K562 (cell line): ENCODE measurements around the gene USP16. TPM values are rescaled to one million over a fixed set of nuclear protein-coding genes. Genes with fewer than 3 reads are reported as not detected.
A peak's percentile ranks its signal among the peaks of the same experiment; 100 is the strongest.

Experiments
- ATAC-seq: fragments of 200-7000 bp; cut with Tn5 transposase; 3 replicates; pipeline ENCODE4 v1.9.1; 2020; ENCODE audit warnings: moderate library complexity
- BruUV-seq: library from RNA; stranded (reverse); fragments of 400-500 nt; replicated peaks from 2 replicates; lab custom pipeline; 2021; lab: Mats Ljungman, UMichigan
- CTCF ChIA-PET: fragments of 300-600 bp; formaldehyde crosslinking; extraction: SDS; loops from one replicate; lab custom pipeline; 2021; ENCODE audit warnings: low intra/inter-chr PET ratio; lab: Yijun Ruan, JAX
- POLR2A ChIA-PET: fragments of 300-600, 350-650 bp; sonication (Branson Sonifier 250); formaldehyde crosslinking; extraction: SDS; loops from one replicate; lab custom pipeline; 2021; ENCODE audit warnings: antibody characterized with exemption, inconsistent platforms; lab: Yijun Ruan, JAX
- DNase-seq, 4 experiments: peaks; one replicate each; pipeline versions ENCODE4 v3.0.0 to v3.0.0-alpha.2; 2011 to 2018; ENCODE audit warnings: low spot score in 3 of 4, mixed read lengths in 3 of 4; ENCODE audit errors: extremely low read depth in 1 of 4
- FAIRE-seq: peaks from 2 replicates; lab custom pipeline; 2011; peaks lifted over from hg19 to GRCh38; lab: Jason Lieb, UNC
- H2AFZ ChIP-seq: 2 replicates; pipeline ENCODE4 v1.6.0; 2011; ENCODE audit warnings: low read depth, low read length, control low read depth, inconsistent platforms
- H3K27ac ChIP-seq: fragments of 200-600 bp; 3 replicates; pipeline ENCODE4 v1.8.0; 2011; ENCODE audit warnings: low read depth, mild to moderate bottlenecking, control low read depth, inconsistent platforms, low read length, moderate library complexity, mixed read lengths; ENCODE audit errors: extremely low read depth
- H3K27me3 ChIP-seq, 2 experiments: fragments of 300-600 bp in 1 of 2; 2 replicates in 1 of 2; 3 replicates in 1 of 2; pipeline versions ENCODE4 v1.6.0 to v1.8.0; 2011; ENCODE audit warnings: inconsistent platforms in 2 of 2, low read length in 2 of 2, mild to moderate bottlenecking in 1 of 2, mixed read lengths in 1 of 2, moderate library complexity in 1 of 2; ENCODE audit not compliant: control insufficient read depth in 2 of 2, insufficient read depth in 2 of 2
- H3K36me3 ChIP-seq: fragments of 300-600 bp; 3 replicates; pipeline ENCODE4 v1.8.0; 2011; ENCODE audit warnings: mild to moderate bottlenecking, low read length, inconsistent platforms; ENCODE audit not compliant: control insufficient read depth, insufficient read depth
- H3K4me1 ChIP-seq, 2 experiments: fragments of 200-600 bp in 1 of 2; replicated peaks in 1 of 2; 2 replicates in 1 of 2; 3 replicates in 1 of 2; pipeline versions ENCODE4 v1.5.1 to v1.8.0; 2011; ENCODE audit warnings: inconsistent platforms in 2 of 2, low read length in 2 of 2, mild to moderate bottlenecking in 1 of 2, mixed read lengths in 1 of 2, moderate library complexity in 1 of 2; ENCODE audit not compliant: control insufficient read depth in 2 of 2, insufficient read depth in 2 of 2
- H3K4me2 ChIP-seq: 2 replicates; pipeline ENCODE4 v1.6.1; 2011; ENCODE audit warnings: low read length, control low read depth, inconsistent platforms, mixed read lengths; ENCODE audit not compliant: insufficient read depth
- H3K4me3 ChIP-seq: fragments of 200-600 bp; sonication (generic), shearing (Covaris generic); 2 replicates; pipeline ENCODE4 v1.5.1; 2016; ENCODE audit warnings: control low read depth, inconsistent platforms
- H3K79me2 ChIP-seq: fragments of 200-600 bp; 3 replicates; pipeline ENCODE4 v1.8.0; 2011; ENCODE audit warnings: low read length, inconsistent platforms; ENCODE audit not compliant: control insufficient read depth, insufficient read depth
- H3K9ac ChIP-seq, 2 experiments: 2 replicates each; pipeline versions ENCODE4 v1.6.0 to v1.6.1; 2011; ENCODE audit warnings: low read depth in 2 of 2, low read length in 2 of 2, control low read depth in 1 of 2, inconsistent platforms in 1 of 2, mild to moderate bottlenecking in 1 of 2, mixed read lengths in 1 of 2; ENCODE audit not compliant: insufficient read depth in 1 of 2
- H3K9me1 ChIP-seq: one replicate; pipeline ENCODE4 v1.6.0; 2011; ENCODE audit warnings: inconsistent platforms, mild to moderate bottlenecking, low read length, moderate library complexity; ENCODE audit not compliant: control insufficient read depth, insufficient read depth
- H3K9me3 ChIP-seq: replicated peaks from 2 replicates; pipeline ENCODE4 v1.5.1; 2011; ENCODE audit warnings: low read depth, low read length, inconsistent platforms; ENCODE audit not compliant: control insufficient read depth, insufficient read depth
- H4K20me1 ChIP-seq: replicated peaks from 2 replicates; pipeline ENCODE4 v1.6.1; 2011; ENCODE audit warnings: low read length, inconsistent platforms, mixed read lengths; ENCODE audit not compliant: control insufficient read depth, insufficient read depth
- MEIS2 ChIP-seq: fragments of 450-650 bp; IDR thresholded peaks from 2 replicates; pipeline ENCODE4 v1.6.1; 2014; ENCODE audit warnings: mild to moderate bottlenecking; ENCODE audit not compliant: partially characterized antibody
- SREBF1 ChIP-seq: fragments of 150-350 bp; IDR thresholded peaks from 2 replicates; pipeline ENCODE4 v1.6.1; 2014; ENCODE audit warnings: antibody characterized with exemption, low read depth, low read length, borderline replicate concordance
- TFAM ChIP-seq: fragments of 250-450 bp; sonication (Bioruptor Pico); conservative IDR thresholded peaks from 2 replicates; pipeline ENCODE4 v1.5.0; 2021; ENCODE audit warnings: mild to moderate bottlenecking, moderate library complexity
- ZFX ChIP-seq: sonication (generic); formaldehyde crosslinking; IDR thresholded peaks from 2 replicates; pipeline ENCODE4 v1.8.0; 2022; ENCODE audit warnings: mild to moderate bottlenecking, missing genetic modification reagents, moderate library complexity
- ZNF23 ChIP-seq: fragments of 250-450 bp; sonication (Bioruptor Pico); IDR thresholded peaks from 2 replicates; pipeline ENCODE4 v1.4.0; 2020; ENCODE audit warnings: mild to moderate bottlenecking
- ZNF780A ChIP-seq: fragments of 250-450 bp; sonication (Bioruptor Pico); IDR thresholded peaks from 2 replicates; pipeline ENCODE4 v1.5.0; 2021; ENCODE audit warnings: mild to moderate bottlenecking
- WGBS: fragments of 100-300 bp; shearing (Covaris generic); methylation state at CpG from one replicate; pipeline ENCODE4 v1.1.6; 2016; ENCODE audit warnings: low coverage, mixed read lengths; ENCODE audit not compliant: insufficient coverage; ENCODE audit errors: missing lambda C conversion rate; 5-methylcytosine and 5-hydroxymethylcytosine counted together
- in situ Hi-C: fragments of 300-500 bp; cut with MboI; formaldehyde crosslinking; loops from 4 replicates; pipeline ENCODE4 v1.15.0; 2018; ENCODE audit warnings: inconsistent platforms, mixed read lengths
- intact Hi-C: fragments of 100-400 bp; cut with micrococcal nuclease; formaldehyde crosslinking; loops from 2 replicates; pipeline ENCODE4 v1.14.2; 2022
- polyA plus RNA-seq, 8 experiments: library from polyadenylated mRNA; depleted of rRNA in 4 of 8; stranded (reverse) in 5 of 8; unstranded in 3 of 8; fragments of >200 nt; fragmentation: Nextera tagmentation in 2 of 8; fragmentation: Illumina TruSeq in 1 of 8; extraction: Ambion mirVana in 2 of 8; extraction: Trizol in 1 of 8; gene quantifications; 2 replicates each; pipeline versions ENCODE4 v1.2.1 to v1.2.3, GENCODE V29; 2011 to 2014; ENCODE audit warnings: inconsistent platforms in 1 of 8, missing spikeins in 1 of 8
- total RNA-seq, 7 experiments: library from RNA; depleted of rRNA in 6 of 7; stranded (reverse); fragments of >200 nt in 6 of 7; fragmentation: Illumina TruSeq in 2 of 7; extraction: Trizol in 2 of 7; gene quantifications; 2 replicates each; pipeline versions ENCODE4 v1.2.1 to v1.2.3, GENCODE V29; 2011 to 2021; ENCODE audit warnings: low replicate concordance in 1 of 7
- TF ChIP-seq, protein P1 (sequence below): fragments of 200-800 bp; sonication (Bioruptor generic); IDR thresholded peaks from 2 replicates; pipeline ENCODE4 v1.6.1; 2017; ENCODE audit warnings: missing genetic modification characterization, missing compliant biosample characterization
- TF ChIP-seq, protein P2 (sequence below): fragments of 150-350 bp; IDR thresholded peaks from 2 replicates; pipeline ENCODE4 v1.6.1; 2014; ENCODE audit warnings: low read depth, mild to moderate bottlenecking, low read length, borderline replicate concordance
- TF ChIP-seq, protein P3 (sequence below): fragments of 250-450 bp; sonication (Bioruptor Pico); IDR thresholded peaks from 2 replicates; pipeline ENCODE4 v1.4.0; 2020

Gene USP16
- total and polyA plus RNA-seq, 9 of the 15 experiments (the other 6 are each of a cell fraction or from before 2014, with no cell fraction given) = 38.4 to 90.9 (median 62.8) TPM

DNA sequence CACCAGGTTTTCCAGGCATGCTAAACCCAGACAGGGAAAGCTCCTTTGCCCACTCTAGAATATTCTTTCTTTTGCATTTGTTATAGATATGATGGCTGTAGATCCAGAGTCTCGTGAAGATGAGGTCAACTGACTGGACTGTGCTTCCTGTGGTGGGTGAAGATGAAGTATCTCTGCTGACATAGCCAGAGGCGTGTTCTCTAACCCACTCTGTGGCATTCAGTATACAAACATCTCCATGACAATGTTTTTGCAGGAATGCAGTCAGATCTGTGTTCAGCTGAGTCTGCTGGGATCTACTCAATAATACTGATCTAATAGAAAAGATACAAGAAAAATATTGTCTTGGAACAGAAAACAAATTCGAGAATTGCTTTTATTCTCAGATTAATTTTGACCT is 16.7 kb upstream of the USP16 start:
- in situ Hi-C loops (no loop called here), intact Hi-C loops (no loop called here)
- H3K9me3 ChIP-seq = no peaks in the 10 kb centered on the region
- H3K79me2 ChIP-seq = peaks cover 9% of the 10 kb centered on the region; the same call in 2 of the 3 replicates
- no peak overlapping the region for H2AFZ ChIP-seq
- WGBS = 48% methylated on average over 3 of the region's 3 CpGs
- peaks cover 11% of the 10 kb centered on the region; the same call in 1 of the 3 replicates for H3K36me3 ChIP-seq
- ChIA-PET CTCF (no interaction called here), POLR2A (interaction anchor here (1.1 to 1.7 kb wide), 4 partner anchors 10 to 65 kb away, joined by 4 read pairs; partner anchors contain the start of genes RWDD2B and USP16)
- no peak overlapping the region for H3K27ac ChIP-seq
- H4K20me1 ChIP-seq = no peaks in the 10 kb centered on the region
- ATAC-seq (no peak), FAIRE-seq (no peak), DNase-seq (no peak)
- BruUV-seq = no TSS peak
- H3K4me3 ChIP-seq = no peak overlapping the region
- H3K9ac ChIP-seq = no peak overlapping the region
- H3K27me3 ChIP-seq = no peaks in the 10 kb centered on the region
- H3K4me1 ChIP-seq = peaks cover 6 to 13% of the 10 kb centered on the region in 2 experiments; a peak in 3 of 5 replicates
- TF ChIP-seq ZNF780A (CRISPR knock-in tag) = no peak
- TF ChIP-seq ZFX = 0 out of 2 replicates have a peak, but pooled peaks have one; percentile 1
- no peaks in the 10 kb centered on the region for H3K9me1 ChIP-seq
- no peak overlapping the region for H3K4me2 ChIP-seq

DNA sequence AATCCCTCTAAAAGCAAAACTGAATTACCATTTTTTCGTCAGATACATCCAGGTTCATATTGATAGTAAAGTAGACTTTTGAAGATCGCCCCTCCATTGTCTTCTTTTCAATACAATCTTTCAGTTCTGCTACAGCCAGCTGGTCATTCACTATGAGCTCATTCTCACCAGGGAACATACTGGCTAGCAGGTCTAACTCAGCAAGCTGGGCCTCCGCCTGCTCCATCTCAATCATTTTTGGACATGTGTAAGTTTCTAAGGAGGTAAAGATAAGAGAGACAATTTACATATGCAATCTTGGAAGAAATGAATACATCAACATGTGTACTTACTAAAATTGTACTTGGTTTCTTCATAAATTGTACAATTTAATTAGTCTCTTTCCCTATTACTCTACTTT is 16.1 kb upstream of the USP16 start:
- Histone ChIP-seq H3K9me3 (no peaks in the 10 kb centered on the region), H4K20me1 (no peaks in the 10 kb centered on the region), H3K4me3 (no peak overlapping the region), H3K4me2 (no peak overlapping the region), H3K27me3 (no peaks in the 10 kb centered on the region), H2AFZ (no peak overlapping the region), H3K79me2 (peaks cover 4% of the 10 kb centered on the region; the same call in 2 of the 3 replicates), H3K36me3 (peaks cover 11% of the 10 kb centered on the region; the same call in 1 of the 3 replicates), H3K27ac (no peak overlapping the region), H3K9ac (no peak overlapping the region), H3K4me1 (peaks cover 6 to 10% of the 10 kb centered on the region in 2 experiments; a peak in 3 of 5 replicates), H3K9me1 (no peaks in the 10 kb centered on the region)
- no TSS peak for BruUV-seq
- DNase-seq (peak in 1 of 4 experiments; percentile 42), ATAC-seq (peak; percentile 69), FAIRE-seq (peak; percentile 82)
- CTCF ChIA-PET = no interaction called here
- WGBS = 52% methylated on average over 3 of the region's 3 CpGs
- POLR2A ChIA-PET = interaction anchor here (1.0 to 1.7 kb wide), 4 partner anchors 11 to 64 kb away, joined by 4 to 5 read pairs (median 4); partner anchors contain the start of genes LTN1, RWDD2B and USP16
- in situ Hi-C loops = no loop called here
- intact Hi-C loops = no loop called here
- TF ChIP-seq, protein P1, sequence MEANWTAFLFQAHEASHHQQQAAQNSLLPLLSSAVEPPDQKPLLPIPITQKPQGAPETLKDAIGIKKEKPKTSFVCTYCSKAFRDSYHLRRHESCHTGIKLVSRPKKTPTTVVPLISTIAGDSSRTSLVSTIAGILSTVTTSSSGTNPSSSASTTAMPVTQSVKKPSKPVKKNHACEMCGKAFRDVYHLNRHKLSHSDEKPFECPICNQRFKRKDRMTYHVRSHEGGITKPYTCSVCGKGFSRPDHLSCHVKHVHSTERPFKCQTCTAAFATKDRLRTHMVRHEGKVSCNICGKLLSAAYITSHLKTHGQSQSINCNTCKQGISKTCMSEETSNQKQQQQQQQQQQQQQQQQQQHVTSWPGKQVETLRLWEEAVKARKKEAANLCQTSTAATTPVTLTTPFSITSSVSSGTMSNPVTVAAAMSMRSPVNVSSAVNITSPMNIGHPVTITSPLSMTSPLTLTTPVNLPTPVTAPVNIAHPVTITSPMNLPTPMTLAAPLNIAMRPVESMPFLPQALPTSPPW (CRISPR knock-in tag) = no peak
- TF ChIP-seq, protein P2, sequence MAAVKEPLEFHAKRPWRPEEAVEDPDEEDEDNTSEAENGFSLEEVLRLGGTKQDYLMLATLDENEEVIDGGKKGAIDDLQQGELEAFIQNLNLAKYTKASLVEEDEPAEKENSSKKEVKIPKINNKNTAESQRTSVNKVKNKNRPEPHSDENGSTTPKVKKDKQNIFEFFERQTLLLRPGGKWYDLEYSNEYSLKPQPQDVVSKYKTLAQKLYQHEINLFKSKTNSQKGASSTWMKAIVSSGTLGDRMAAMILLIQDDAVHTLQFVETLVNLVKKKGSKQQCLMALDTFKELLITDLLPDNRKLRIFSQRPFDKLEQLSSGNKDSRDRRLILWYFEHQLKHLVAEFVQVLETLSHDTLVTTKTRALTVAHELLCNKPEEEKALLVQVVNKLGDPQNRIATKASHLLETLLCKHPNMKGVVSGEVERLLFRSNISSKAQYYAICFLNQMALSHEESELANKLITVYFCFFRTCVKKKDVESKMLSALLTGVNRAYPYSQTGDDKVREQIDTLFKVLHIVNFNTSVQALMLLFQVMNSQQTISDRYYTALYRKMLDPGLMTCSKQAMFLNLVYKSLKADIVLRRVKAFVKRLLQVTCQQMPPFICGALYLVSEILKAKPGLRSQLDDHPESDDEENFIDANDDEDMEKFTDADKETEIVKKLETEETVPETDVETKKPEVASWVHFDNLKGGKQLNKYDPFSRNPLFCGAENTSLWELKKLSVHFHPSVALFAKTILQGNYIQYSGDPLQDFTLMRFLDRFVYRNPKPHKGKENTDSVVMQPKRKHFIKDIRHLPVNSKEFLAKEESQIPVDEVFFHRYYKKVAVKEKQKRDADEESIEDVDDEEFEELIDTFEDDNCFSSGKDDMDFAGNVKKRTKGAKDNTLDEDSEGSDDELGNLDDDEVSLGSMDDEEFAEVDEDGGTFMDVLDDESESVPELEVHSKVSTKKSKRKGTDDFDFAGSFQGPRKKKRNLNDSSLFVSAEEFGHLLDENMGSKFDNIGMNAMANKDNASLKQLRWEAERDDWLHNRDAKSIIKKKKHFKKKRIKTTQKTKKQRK = no peak
- TF ChIP-seq TFAM (no peak), ZFX (no peak), MEIS2 (peak; percentile 73), SREBF1 (no peak), ZNF23 (no peak)
- TF ChIP-seq, protein P3, sequence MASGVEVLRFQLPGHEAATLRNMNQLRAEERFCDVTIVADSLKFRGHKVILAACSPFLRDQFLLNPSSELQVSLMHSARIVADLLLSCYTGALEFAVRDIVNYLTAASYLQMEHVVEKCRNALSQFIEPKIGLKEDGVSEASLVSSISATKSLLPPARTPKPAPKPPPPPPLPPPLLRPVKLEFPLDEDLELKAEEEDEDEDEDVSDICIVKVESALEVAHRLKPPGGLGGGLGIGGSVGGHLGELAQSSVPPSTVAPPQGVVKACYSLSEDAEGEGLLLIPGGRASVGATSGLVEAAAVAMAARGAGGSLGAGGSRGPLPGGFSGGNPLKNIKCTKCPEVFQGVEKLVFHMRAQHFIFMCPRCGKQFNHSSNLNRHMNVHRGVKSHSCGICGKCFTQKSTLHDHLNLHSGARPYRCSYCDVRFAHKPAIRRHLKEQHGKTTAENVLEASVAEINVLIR (CRISPR knock-in tag) = no peak
